ENCODE results near the gene PCSK7. TPM values are rescaled to one million over a fixed set of nuclear protein-coding genes. Genes with fewer than 3 reads are reported as not detected.

PCSK7 gene
- total RNA-seq, 1 donor from 2014 or later: 63.8 TPM

GRCh38 chr11:117179048-117179999 lies 52.5 kb downstream of the PCSK7 start:
- intact Hi-C loops (cut with DNase I): loop anchor here (10.0 kb wide), 1 partner anchor 45 kb away; no protein-coding TSS in a partner anchor
- peak overlapping the region; percentile 72 to 97 for H3K4me3 ChIP-seq
- peaks cover 34% of the 10 kb centered on the region for H3K4me1 ChIP-seq
- TF ChIP-seq POLR2AphosphoS5 (IDR thresholded peaks at IDR 0.05; ENCODE audit: insufficient read depth in 1 of 2, low read depth in 1 of 2): no peak
- TF ChIP-seq POLR2A (IDR thresholded peaks at IDR 0.05): no peak
- no peak for TF ChIP-seq CTCF (IDR thresholded peaks at IDR 0.05)
- DNase-seq (ENCODE audit: extremely low spot score in 2 of 2): peak in 1 of 2 donors; percentile 95
- H3K27ac ChIP-seq: peak overlapping the region; percentile 94
- H3K36me3 ChIP-seq: peaks cover 0 to 20% of the 10 kb centered on the region in 2 donors
- H3K27me3 ChIP-seq: no peaks in the 10 kb centered on the region
- no peaks in the 10 kb centered on the region for H3K9me3 ChIP-seq

GRCh38 chr11:117178210-117179034 lies 53.5 kb downstream of the PCSK7 start, which contains the start of gene SIDT2:
Gene SIDT2 (plus strand): TSS chr11:117178743. CDS start chr11:117179264, 521 bp downstream.
- Histone ChIP-seq H3K27me3 (no peaks in the 10 kb centered on the region), H3K27ac (peak within 1 kb of the TSS; percentile 94), H3K4me3 (peak within 1 kb of the TSS; percentile 72 to 97), H3K4me1 (peaks cover 35% of the 10 kb centered on the region), H3K9me3 (no peaks in the 10 kb centered on the region), H3K36me3 (peaks cover 0 to 17% of the 10 kb centered on the region in 2 donors)
- intact Hi-C loops (cut with DNase I): loop anchor here (10.0 kb wide), 1 partner anchor 46 kb away; no protein-coding TSS in a partner anchor
- DNase-seq (ENCODE audit: extremely low spot score in 2 of 2): no peak
- TF ChIP-seq POLR2AphosphoS5 (IDR thresholded peaks at IDR 0.05; ENCODE audit: insufficient read depth in 1 of 2, low read depth in 1 of 2): peak; percentile 97 to 98
- TF ChIP-seq POLR2A (IDR thresholded peaks at IDR 0.05): peak; percentile 40 to 97
- TF ChIP-seq CTCF (IDR thresholded peaks at IDR 0.05): no peak

- peaks cover 39% of the 10 kb centered on the region for H3K4me1 ChIP-seq
- no peaks in the 10 kb centered on the region for H3K27me3 ChIP-seq
- H3K36me3 ChIP-seq: peaks cover 0 to 11% of the 10 kb centered on the region in 2 donors
- intact Hi-C loops (cut with DNase I): loop anchor here (10.0 kb wide), 1 partner anchor 47 kb away; no protein-coding TSS in a partner anchor
- TF ChIP-seq POLR2A (IDR thresholded peaks at IDR 0.05) (no peak), CTCF (IDR thresholded peaks at IDR 0.05) (no peak), POLR2AphosphoS5 (IDR thresholded peaks at IDR 0.05; ENCODE audit: insufficient read depth in 1 of 2, low read depth in 1 of 2) (no peak)
- peak overlapping the region; percentile 72 to 97 for H3K4me3 ChIP-seq
- no peak for DNase-seq (ENCODE audit: extremely low spot score in 2 of 2)
- peak overlapping the region; percentile 94 for H3K27ac ChIP-seq
- H3K9me3 ChIP-seq: no peaks in the 10 kb centered on the region
Measured at GRCh38 chr11:117177534-117178209, 54.2 kb downstream of the PCSK7 start.

- intact Hi-C loops (cut with DNase I): loop anchor here (10.0 kb wide), 1 partner anchor 49 kb away; no protein-coding TSS in a partner anchor
- no peaks in the 10 kb centered on the region for H3K36me3 ChIP-seq
- TF ChIP-seq POLR2AphosphoS5 (IDR thresholded peaks at IDR 0.05; ENCODE audit: insufficient read depth in 1 of 2, low read depth in 1 of 2) (no peak), POLR2A (IDR thresholded peaks at IDR 0.05) (no peak), CTCF (IDR thresholded peaks at IDR 0.05) (no peak)
- no peaks in the 10 kb centered on the region for H3K27me3 ChIP-seq
- no peak overlapping the region for H3K4me3 ChIP-seq
- H3K9me3 ChIP-seq: no peaks in the 10 kb centered on the region
- DNase-seq (ENCODE audit: extremely low spot score in 2 of 2): no peak
- peaks cover 32% of the 10 kb centered on the region for H3K4me1 ChIP-seq
- no peak overlapping the region for H3K27ac ChIP-seq
Measured at GRCh38 chr11:117176186-117176585, 55.7 kb downstream of the PCSK7 start.
